Measurements from ENCODE around the gene CCDC40. TPM values are rescaled to one million over a fixed set of nuclear protein-coding genes. Genes with fewer than 3 reads are reported as not detected.

The CCDC40 gene
- total and polyA plus RNA-seq, 2 of the 13 experiments (the other 11 are each of a cell fraction or from before 2014, with no cell fraction given) = 4.1 to 5.5 TPM

DNA sequence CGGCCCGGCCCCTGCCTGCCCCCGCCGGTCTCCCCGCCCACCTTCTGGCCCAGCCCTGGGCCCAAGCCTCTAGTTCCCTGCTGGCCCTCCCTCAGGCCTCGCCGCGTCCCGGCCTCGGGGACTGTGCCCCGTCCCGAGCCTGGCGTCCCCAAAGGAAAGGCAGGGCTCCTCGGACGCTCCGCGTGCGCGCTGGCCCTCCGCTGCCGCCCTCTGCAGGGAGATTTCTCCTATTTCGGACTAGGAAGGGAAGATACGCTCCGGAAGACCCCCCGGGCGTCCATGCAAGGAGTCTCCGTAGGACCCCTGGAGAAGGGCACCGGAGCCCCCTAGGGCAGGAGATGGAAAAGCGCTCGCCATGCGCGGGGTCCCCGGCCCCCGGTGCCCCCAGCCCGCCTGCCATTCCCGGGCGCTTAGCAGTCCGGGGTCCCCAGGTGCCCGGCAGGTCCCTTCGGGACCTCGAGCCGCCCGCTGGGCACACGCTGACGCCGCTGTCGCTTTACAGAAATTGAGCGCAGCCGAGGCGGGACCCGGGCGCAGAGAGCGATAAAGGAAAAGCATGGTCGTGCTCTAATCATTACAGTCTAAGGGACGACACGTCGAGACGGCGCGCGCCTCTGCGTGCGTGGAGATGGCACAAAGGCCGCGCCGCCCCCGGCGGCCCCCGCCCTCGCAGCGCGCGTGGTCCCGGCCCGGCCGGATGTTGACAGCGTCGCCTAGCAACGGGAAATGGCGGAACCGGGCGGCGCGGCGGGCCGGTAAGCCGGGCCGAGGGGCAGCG lies at the start of gene CCDC40 (continued):
- TF ChIP-seq ZBTB25 (CRISPR knock-in tag; IDR thresholded peaks at IDR 0.05) (0 out of 2 replicates have a peak, but pooled peaks have one; percentile 14), ZNF441 (CRISPR knock-in tag; IDR thresholded peaks at IDR 0.05; ENCODE audit: borderline replicate concordance) (peak; percentile 62; the same call in 1 of the 2 replicates), ZNF468 (CRISPR knock-in tag; IDR thresholded peaks at IDR 0.05) (no peak), ZNF674 (CRISPR knock-in tag; IDR thresholded peaks at IDR 0.05; ENCODE audit: low read depth) (peak; percentile 71; the same call in 1 of the 2 replicates), NFE2L2 (IDR thresholded peaks at IDR 0.05; ENCODE audit: low read length) (no peak), PATZ1 (CRISPR knock-in tag; IDR thresholded peaks at IDR 0.05) (peak; percentile 95), ZMYM4 (CRISPR knock-in tag; IDR thresholded peaks at IDR 0.05) (0 out of 2 replicates have a peak, but pooled peaks have one; percentile 22), RXRA (CRISPR knock-in tag; IDR thresholded peaks at IDR 0.05) (peak; percentile 49), ASH2L (IDR thresholded peaks at IDR 0.05; ENCODE audit: insufficient read length, low read depth, low read length) (peak; percentile 65), ZNF205 (CRISPR knock-in tag; IDR thresholded peaks at IDR 0.05) (peak; percentile 76; the same call in 1 of the 2 replicates), SALL1 (CRISPR knock-in tag; IDR thresholded peaks at IDR 0.05) (peak; percentile 38), ZNF501 (CRISPR knock-in tag; IDR thresholded peaks at IDR 0.05) (peak; percentile 94), CENPBD1 (CRISPR knock-in tag; IDR thresholded peaks at IDR 0.05; ENCODE audit: borderline replicate concordance, low read depth) (no peak), REL (CRISPR knock-in tag; conservative IDR thresholded peaks at IDR 0.05) (peak; percentile 94), HNF4G (IDR thresholded peaks at IDR 0.05; ENCODE audit: borderline replicate concordance, low read depth, low read length) (peak; percentile 67), HNF4G (CRISPR knock-in tag; IDR thresholded peaks at IDR 0.05; ENCODE audit: borderline replicate concordance, low read depth) (peak; percentile 29), ZNF263 (CRISPR knock-in tag; IDR thresholded peaks at IDR 0.05) (no peak), ZNF572 (CRISPR knock-in tag; IDR thresholded peaks at IDR 0.05) (peak; percentile 74; the same call in 1 of the 2 replicates), TEAD2 (CRISPR knock-in tag; IDR thresholded peaks at IDR 0.05) (no peak), NR3C1 (CRISPR knock-in tag; IDR thresholded peaks at IDR 0.05) (no peak), MAFG (CRISPR knock-in tag; IDR thresholded peaks at IDR 0.05) (peak; percentile 49), ZBTB38 (CRISPR knock-in tag; IDR thresholded peaks at IDR 0.05) (no peak), ZNF180 (CRISPR knock-in tag; IDR thresholded peaks at IDR 0.05; ENCODE audit: borderline replicate concordance, low read depth) (no peak), NONO (IDR thresholded peaks at IDR 0.05) (no peak), NONO (CRISPR knock-in tag; conservative IDR thresholded peaks at IDR 0.05) (peak; percentile 71), KAT2B (IDR thresholded peaks at IDR 0.05; ENCODE audit: borderline replicate concordance, low read depth, low read length) (no peak), ZNF431 (CRISPR knock-in tag; IDR thresholded peaks at IDR 0.05; ENCODE audit: borderline replicate concordance, low read depth) (no peak), PHF8 (CRISPR knock-in tag; IDR thresholded peaks at IDR 0.05) (peak; percentile 85)
- TF ChIP-seq, protein P1, sequence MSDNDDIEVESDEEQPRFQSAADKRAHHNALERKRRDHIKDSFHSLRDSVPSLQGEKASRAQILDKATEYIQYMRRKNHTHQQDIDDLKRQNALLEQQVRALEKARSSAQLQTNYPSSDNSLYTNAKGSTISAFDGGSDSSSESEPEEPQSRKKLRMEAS (IDR thresholded peaks at IDR 0.05) = peak; percentile 93
